ENCODE measurements around the gene RAET1L. TPM values are rescaled to one million over a fixed set of nuclear protein-coding genes. Genes with fewer than 3 reads are reported as not detected.
"Not testable (repeated sequence)": the region's sequence is repeated elsewhere in the genome, so short reads cannot be mapped to it uniquely, and the experiment has no call there.

RAET1L gene
- total and polyA plus RNA-seq, 9 of the 15 experiments (the other 6 are each of a cell fraction or from before 2014, with no cell fraction given): not detected

DNA sequence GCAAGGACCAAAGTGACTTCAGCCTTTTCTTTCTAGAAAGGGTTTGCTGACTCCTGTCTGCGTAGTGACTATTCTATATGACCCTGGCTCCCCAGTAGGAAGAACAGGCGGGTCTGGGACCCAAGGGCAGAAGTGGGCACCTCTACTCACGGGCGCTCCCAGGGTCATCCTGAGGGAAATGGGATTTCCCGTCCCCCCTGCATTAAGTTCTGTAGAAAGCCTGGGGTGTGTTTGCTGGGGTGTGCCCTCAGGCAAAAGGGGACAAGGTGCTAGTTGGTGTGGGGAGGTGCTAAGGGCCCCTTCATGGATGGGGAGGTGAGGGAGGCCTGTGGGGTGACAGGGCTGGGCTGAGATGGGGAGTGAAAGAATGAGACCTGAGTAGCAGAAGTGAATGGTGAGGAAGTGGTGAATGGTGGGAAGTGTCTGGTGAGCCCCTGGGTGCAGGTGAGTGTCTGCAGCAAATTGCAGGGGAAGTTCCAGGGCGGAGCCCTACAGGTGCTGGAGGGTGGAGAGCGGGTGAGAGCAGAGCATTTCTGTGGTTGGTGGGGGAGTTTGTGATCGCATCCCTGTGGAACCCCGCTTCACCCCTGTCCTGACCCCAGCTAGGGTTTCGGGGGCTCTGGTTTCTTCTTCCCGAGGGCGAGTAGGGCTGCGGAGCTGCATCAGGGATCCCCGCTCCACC, 21.1 kb downstream of the RAET1L start (continued):
- TF ChIP-seq, protein P1, sequence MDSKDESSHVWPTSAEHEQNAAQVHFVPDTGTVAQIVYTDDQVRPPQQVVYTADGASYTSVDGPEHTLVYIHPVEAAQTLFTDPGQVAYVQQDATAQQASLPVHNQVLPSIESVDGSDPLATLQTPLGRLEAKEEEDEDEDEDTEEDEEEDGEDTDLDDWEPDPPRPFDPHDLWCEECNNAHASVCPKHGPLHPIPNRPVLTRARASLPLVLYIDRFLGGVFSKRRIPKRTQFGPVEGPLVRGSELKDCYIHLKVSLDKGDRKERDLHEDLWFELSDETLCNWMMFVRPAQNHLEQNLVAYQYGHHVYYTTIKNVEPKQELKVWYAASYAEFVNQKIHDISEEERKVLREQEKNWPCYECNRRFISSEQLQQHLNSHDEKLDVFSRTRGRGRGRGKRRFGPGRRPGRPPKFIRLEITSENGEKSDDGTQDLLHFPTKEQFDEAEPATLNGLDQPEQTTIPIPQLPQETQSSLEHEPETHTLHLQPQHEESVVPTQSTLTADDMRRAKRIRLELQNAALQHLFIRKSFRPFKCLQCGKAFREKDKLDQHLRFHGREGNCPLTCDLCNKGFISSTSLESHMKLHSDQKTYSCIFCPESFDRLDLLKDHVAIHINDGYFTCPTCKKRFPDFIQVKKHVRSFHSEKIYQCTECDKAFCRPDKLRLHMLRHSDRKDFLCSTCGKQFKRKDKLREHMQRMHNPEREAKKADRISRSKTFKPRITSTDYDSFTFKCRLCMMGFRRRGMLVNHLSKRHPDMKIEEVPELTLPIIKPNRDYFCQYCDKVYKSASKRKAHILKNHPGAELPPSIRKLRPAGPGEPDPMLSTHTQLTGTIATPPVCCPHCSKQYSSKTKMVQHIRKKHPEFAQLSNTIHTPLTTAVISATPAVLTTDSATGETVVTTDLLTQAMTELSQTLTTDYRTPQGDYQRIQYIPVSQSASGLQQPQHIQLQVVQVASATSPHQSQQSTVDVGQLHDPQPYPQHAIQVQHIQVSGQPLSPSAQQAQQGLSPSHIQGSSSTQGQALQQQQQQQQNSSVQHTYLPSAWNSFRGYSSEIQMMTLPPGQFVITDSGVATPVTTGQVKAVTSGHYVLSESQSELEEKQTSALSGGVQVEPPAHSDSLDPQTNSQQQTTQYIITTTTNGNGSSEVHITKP (IDR thresholded peaks at IDR 0.05; ENCODE audit: partially characterized antibody): peak; percentile 94
- TF ChIP-seq E2F3 (CRISPR knock-in tag; IDR thresholded peaks at IDR 0.05) (no peak), THRAP3 (IDR thresholded peaks at IDR 0.05; ENCODE audit: borderline replicate concordance) (no peak)
- TF ChIP-seq, protein P2, sequence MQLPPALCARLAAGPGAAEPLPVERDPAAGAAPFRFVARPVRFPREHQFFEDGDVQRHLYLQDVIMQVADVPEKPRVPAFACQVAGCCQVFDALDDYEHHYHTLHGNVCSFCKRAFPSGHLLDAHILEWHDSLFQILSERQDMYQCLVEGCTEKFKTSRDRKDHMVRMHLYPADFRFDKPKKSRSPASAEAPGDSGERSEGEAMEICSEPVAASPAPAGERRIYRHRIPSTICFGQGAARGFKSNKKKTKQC (CRISPR knock-in tag; IDR thresholded peaks at IDR 0.05): 0 out of 2 replicates have a peak, but pooled peaks have one; percentile 10

- BruUV-seq (replicated peaks); ATAC-seq; H3K36me3 ChIP-seq (ENCODE audit: control insufficient read depth, insufficient read depth, low read length); POLR2A ChIA-PET; CTCF ChIA-PET (ENCODE audit: low intra/inter-chr PET ratio); H3K9ac ChIP-seq (ENCODE audit: insufficient read depth in 1 of 2, low read depth in 2 of 2, low read length in 2 of 2); in situ Hi-C loops (cut with MboI); H3K4me2 ChIP-seq (ENCODE audit: insufficient read depth, low read length); H2AFZ ChIP-seq (ENCODE audit: low read depth, low read length); H3K9me3 ChIP-seq (replicated peaks; ENCODE audit: control insufficient read depth, insufficient read depth, low read depth, low read length); H3K27ac ChIP-seq (ENCODE audit: extremely low read depth, low read depth, low read length); H3K79me2 ChIP-seq (ENCODE audit: control insufficient read depth, insufficient read depth, low read length); H4K20me1 ChIP-seq (replicated peaks; ENCODE audit: control insufficient read depth, insufficient read depth, low read length); H3K4me3 ChIP-seq; FAIRE-seq; H3K9me1 ChIP-seq (ENCODE audit: control insufficient read depth, insufficient read depth, low read length); DNase-seq (ENCODE audit: extremely low read depth in 1 of 4, low spot score in 3 of 4): not testable (repeated sequence)
- peaks cover 7 to 31% of the 10 kb centered on the region in 2 experiments for H3K4me1 ChIP-seq (replicated peaks in 1 of 2; ENCODE audit: control insufficient read depth in 2 of 2, insufficient read depth in 2 of 2, low read length in 2 of 2)
- intact Hi-C loops (cut with micrococcal nuclease): loop anchor here (10.0 kb wide), 2 partner anchors 439 to 811 kb away; partner anchors contain the start of gene GINM1
- 38% methylated on average over 3 of the region's 3 CpGs for WGBS (ENCODE audit: insufficient coverage, low coverage, missing lambda C conversion rate)
- H3K27me3 ChIP-seq (ENCODE audit: control insufficient read depth in 2 of 2, insufficient read depth in 2 of 2, low read length in 2 of 2): peaks cover 0 to 20% of the 10 kb centered on the region in 2 experiments; a peak in 2 of 5 replicates
Measured at GRCh38 chr6:150003599-150003998, 21.7 kb downstream of the RAET1L start.

All from K562 (cell line).